IPS-NIHi7 (cell line): ENCODE results near the gene ZNF512.

Experiments used
- DNase-seq: peaks from one replicate; pipeline ENCODE4 v3.0.0; 2012; ENCODE audit warnings: mixed read lengths; ENCODE audit errors: extremely low spot score

ZNF512 gene

GRCh38 chr2:27638037-27638637 lies 55.3 kb downstream of the ZNF512 start:
- DNase-seq: no peak

DNA sequence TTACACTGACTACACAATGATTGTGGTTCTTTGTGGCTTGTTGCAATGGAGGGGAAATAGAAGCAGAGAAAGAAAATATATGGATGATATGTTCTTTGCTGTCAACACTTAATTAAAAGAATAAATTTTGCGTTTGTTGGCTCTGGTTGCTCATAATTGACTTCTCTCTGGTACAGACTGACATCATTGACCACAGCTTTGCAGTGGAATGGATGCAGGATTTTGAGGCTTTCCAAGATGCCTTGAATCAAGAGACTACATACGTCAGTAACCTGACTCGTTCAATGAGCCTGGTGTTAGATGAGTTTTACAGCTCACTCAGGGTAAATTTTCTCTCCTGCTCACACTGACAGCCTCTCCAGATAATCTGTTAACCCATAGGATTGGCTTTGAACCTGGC lies 55.9 kb downstream of the ZNF512 start:
- no peak for DNase-seq

- DNase-seq: no peak
These were observed 57.9 kb downstream of the ZNF512 start for GRCh38 chr2:27640722-27641245.

DNA sequence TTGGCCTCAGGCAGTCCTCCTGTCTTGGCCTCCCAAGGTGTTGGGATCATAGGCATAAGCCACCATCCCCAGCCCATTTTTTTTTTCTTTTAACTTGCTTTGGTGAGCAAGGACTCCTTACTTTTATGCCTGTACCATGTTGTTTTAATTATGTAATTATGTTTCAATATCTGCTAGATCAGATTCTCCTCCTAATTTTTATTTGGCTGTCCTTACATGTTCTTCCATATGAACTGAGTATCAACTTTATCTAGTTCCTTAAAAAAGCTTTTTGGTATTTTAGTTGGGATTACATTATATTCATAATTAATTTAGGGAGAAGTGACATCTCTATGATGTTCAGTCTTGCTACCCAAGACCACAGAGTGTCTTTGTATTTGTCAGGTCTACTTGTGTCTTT lies 62.4 kb downstream of the ZNF512 start:
- no peak for DNase-seq

GRCh38 chr2:27647289-27647688 lies 64.4 kb downstream of the ZNF512 start:
- no peak for DNase-seq

- no peak for DNase-seq
These were observed 64.9 kb downstream of the ZNF512 start for GRCh38 chr2:27647737-27648136.

GRCh38 chr2:27651056-27651455 lies 68.2 kb downstream of the ZNF512 start:
- DNase-seq: no peak

- no peak for DNase-seq
These were observed 69.5 kb downstream of the ZNF512 start for GRCh38 chr2:27652341-27652740.

- DNase-seq: no peak
These were observed 69.9 kb downstream of the ZNF512 start for GRCh38 chr2:27652790-27653189.

DNA sequence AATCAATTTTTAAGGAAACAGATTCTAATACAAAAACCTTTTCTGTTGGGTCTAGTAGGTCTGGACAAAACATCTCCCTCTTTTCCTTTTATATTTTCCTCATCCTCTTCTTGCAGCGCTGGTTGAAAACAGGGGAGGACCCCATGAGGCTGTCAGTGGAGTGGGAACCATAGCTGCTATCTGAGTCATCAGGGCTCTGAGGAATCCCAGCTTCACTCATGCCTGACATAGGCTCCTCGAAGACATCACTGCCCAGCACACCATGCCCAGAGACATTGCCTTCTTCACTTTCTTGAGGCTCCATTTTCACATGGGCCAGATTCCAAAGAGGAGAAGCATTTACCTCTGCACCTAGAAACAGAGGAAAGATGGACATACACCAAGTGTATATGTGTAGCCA lies 70.6 kb downstream of the ZNF512 start:
- no peak for DNase-seq

DNA sequence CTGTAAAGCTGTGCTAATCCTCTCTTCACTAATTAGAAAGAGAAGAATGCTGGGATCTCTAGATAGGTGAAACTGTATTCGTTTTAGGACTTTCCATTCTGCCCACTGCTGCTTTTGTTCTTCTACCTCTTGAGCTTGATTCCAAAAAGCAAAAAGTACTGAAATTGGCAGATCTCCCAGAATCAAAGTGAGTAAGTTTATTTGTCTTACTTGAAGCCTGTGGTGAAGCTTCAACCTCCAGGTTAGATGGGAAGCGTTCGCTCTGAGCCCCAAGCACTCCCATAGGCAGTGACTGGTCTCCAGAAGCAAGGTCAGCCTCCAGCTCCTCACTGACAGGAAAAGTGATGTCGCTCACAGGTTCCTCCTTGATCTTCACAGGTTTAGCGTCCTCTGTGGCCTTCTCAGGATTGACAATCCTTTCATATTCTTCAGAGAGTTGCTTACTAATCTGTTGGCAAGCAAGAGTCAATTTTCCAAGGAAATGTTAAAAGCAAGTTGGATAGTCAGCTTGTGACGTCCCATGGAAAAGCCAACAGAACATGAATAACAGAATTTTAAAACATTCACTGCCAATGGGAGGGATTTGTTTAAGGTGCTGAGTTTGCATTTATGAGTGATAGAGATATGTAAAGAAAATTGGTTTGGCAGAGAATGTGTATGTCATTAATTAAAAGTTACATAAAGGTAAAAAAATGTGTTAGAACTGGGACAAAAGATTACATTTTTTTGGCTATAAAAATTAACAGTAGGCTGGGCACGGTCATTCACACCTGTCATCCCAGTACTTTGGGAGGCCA lies 72.5 kb downstream of the ZNF512 start:
- no peak for DNase-seq

DNA sequence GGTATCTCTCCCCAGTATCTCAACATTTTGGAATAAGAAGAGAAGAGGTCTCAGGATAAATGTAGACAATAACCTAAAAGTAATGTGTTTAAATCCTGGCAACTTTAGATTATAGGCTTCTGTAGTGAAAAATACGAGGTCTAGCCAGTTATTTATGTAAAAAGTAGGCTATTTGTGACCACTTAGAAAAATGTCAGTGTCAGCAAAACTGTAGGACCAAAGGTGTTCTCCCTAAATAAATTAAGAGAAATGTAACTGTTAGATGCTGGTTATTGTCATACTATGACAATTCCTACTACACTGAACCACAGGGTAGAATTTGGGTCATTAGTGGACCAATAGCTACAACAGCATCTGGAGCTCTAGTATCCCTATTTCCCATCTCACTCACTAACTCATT lies 78.5 kb downstream of the ZNF512 start:
- no peak for DNase-seq

DNA sequence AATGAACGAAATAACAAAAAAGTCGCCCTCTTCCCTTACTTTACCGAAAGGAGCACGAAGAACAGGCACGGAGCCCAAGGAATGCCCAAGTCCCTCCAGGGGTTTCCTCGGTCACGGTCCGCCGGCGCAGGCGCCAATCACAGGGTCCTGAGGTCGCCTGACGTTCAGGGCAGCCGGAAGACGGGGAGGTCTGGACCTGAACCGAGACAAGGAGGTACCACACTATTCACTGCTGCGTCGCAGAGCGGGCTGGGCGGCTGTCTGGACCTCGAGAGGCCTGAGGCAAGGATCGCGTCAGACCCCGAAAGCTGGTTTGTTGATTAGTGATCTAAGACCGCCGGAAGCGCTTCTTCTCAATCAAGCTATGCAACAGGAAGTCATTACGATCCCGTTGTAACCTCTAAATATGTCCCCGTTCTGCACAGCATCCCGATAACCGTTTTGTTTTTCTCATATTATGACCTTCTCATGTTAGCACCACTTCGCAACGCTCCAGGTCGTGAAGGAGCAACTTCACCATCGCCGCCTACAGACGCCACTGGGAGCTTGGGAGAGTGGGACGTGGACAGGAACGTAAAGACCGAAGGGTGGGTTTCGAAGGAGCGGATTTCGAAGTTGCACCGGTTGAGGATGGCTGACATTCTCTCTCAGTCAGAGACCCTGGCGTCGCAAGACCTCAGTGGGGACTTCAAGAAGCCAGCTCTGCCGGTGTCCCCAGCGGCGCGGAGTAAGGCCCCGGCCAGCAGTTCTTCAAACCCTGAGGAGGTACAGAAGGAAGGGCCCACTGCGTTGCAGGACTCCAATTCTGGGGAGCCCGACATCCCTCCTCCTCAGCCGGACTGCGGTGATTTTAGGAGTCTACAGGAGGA lies 80.7 kb downstream of the ZNF512 start, which contains the start of the genes SLC4A1AP and SUPT7L:
Gene SLC4A1AP (plus strand): TSS at position 605 of the 869 bp plus-strand sequence. CDS start 26 bp downstream, at position 631.
Gene SUPT7L (minus strand): TSS at position 330 of the 869 bp plus-strand sequence. CDS start 1,422 bp downstream, outside the sequence.
- peak; percentile 75 for DNase-seq

DNA sequence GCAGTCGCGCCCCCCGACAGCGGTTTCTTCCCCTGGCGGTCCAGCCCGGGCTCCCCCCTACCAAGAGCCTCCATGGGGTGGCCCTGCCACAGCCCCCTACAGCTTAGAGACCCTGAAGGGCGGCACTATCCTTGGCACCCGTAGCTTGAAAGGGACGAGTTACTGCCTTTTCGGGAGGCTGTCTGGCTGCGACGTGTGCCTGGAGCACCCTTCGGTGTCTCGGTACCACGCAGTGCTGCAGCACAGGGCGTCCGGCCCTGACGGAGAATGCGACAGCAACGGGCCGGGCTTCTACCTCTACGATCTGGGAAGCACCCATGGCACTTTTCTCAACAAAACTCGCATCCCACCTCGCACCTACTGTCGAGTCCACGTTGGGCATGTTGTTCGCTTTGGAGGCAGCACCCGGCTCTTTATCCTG lies 81.3 kb downstream of the ZNF512 start:
- no peak for DNase-seq

- no peak for DNase-seq
These were observed 82.0 kb downstream of the ZNF512 start for GRCh38 chr2:27664622-27665363.

GRCh38 chr2:27667446-27667845 lies 84.6 kb downstream of the ZNF512 start:
- no peak for DNase-seq

DNA sequence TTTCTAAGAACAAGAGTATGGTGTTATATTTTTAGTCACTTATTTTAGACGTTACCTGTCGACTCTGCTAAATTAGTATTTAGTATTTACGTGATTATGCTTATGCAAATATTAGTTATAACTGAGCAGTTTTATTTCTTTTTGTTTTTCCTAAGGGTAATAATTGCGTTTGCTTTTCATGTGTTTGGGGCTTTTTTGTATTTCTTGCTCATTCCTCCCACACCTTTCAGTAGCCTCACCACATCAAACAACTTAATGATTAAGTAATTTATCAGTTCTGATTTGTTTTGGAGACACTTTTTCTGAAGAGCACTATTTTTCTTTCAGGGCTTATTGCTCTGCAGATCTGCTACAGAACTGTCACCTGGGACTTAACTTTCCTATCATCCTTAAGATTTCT lies 88.4 kb downstream of the ZNF512 start:
- no peak for DNase-seq
